Transverse colon (tissue), 4 donors: ENCODE results near the gene HOXB9.

Source experiments
- EP300 ChIP-seq: sonication (generic); formaldehyde crosslinking; IDR thresholded peaks from one replicate; pipeline ENCODE4 v1.6.1; 2017; ENCODE audit warnings: antibody characterized with exemption, low read depth
- POLR2A ChIP-seq: fragments of 450-650 bp; IDR thresholded peaks from one replicate; pipeline ENCODE4 v1.6.1; 2016; ENCODE audit warnings: antibody characterized with exemption, mild to moderate bottlenecking, moderate library complexity
- POLR2AphosphoS5 ChIP-seq, 3 donors: sonication (generic); formaldehyde crosslinking; IDR thresholded peaks; one replicate each; pipeline ENCODE4 v1.6.1; 2016; ENCODE audit warnings: antibody characterized with exemption in 3 of 3
- TF ChIP-seq, protein P1 (sequence below), 5 experiments: fragments of 200-600 bp in 3 of 5; fragments of 450-650 bp in 2 of 5; sonication (generic) in 3 of 5; IDR thresholded peaks; 1 replicate in 2 of 5; 2 replicates in 3 of 5; pipeline ENCODE4 v1.5.1; 2016 to 2017; ENCODE audit warnings: antibody characterized with exemption in 5 of 5, inconsistent platforms in 3 of 5, mild to moderate bottlenecking in 2 of 5, moderate library complexity in 1 of 5

DNA sequence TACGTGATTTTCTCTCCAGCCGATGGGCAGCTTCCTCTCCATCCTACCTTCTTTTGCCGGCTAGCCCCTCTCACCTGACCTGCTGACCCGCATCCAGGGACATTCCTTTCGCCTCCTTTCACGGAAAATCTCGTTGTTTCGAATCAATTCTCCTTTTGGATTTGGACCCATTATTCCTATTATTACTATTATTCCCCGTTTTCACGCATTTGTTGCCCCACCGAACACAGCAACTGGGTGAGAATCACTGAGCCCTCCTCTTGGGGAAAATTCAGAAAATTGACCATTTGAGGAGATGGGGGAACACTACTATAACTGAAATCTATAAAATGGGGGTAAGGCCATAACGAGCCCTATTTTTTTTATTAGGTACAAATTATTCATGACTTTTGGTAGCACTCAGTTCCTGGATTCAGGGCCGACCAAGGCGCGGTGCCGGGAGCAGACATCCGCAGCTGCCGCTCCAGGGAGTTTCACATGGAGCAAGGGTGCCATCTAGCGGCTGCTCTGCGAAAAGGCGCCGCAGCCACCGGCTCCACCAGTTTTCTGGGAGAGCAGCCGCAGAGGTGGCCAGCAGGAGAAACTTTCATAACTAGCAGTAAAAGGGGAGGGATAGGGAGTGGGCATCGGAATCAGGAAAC is 7.8 kb downstream of the HOXB9 start:
- TF ChIP-seq POLR2AphosphoS5 (IDR thresholded peaks at IDR 0.05): peak in 2 of 3 donors; percentile 19 to 38
- TF ChIP-seq POLR2A: no peak
- TF ChIP-seq, protein P1, sequence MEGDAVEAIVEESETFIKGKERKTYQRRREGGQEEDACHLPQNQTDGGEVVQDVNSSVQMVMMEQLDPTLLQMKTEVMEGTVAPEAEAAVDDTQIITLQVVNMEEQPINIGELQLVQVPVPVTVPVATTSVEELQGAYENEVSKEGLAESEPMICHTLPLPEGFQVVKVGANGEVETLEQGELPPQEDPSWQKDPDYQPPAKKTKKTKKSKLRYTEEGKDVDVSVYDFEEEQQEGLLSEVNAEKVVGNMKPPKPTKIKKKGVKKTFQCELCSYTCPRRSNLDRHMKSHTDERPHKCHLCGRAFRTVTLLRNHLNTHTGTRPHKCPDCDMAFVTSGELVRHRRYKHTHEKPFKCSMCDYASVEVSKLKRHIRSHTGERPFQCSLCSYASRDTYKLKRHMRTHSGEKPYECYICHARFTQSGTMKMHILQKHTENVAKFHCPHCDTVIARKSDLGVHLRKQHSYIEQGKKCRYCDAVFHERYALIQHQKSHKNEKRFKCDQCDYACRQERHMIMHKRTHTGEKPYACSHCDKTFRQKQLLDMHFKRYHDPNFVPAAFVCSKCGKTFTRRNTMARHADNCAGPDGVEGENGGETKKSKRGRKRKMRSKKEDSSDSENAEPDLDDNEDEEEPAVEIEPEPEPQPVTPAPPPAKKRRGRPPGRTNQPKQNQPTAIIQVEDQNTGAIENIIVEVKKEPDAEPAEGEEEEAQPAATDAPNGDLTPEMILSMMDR (IDR thresholded peaks at IDR 0.05): peak; percentile 96 to 100 (median 98)
- TF ChIP-seq EP300: no peak
